ENCODE data around the gene CAD.

Gene CAD

DNA sequence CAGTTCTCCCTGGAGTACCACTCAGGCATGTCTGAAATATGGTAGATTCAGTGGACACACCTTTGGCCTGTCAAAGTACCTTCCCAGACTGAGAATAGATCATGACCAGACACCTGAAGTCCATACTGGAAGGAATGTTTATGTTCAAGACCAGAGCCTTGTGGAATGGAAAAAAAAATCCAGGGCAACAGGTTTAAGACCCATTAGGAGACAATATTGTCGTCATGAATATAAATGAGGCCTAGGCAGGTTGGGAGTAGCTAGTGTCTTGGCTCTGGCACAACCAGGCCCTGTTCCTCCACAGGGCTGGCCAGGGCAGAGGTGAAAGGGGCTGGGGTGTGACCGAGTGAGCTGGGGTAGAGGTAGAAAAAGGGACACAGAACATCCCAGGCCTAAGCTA lies 18.5 kb upstream of the CAD start:
- DNase-seq (ENCODE audit: low read depth), result no peak

DNA sequence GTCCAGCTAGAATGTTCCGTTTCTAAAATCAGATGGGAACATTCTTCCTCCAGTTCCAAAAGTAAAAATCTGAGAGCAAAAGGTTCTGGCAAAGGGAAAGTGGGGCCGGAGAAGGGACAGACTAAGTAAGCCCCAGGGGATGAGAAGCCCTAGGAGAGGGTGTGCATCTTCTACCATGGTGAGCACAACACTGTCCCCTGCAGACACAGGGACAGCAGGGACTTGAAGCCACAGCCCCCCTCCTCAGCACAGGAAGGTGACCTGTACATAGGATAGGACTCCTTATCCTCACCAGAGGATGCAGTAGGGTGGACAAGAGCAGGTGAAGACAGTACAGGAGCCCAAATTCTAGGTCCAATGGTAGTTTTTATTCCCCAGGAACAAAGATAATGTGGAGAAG lies 17.9 kb upstream of the CAD start:
- no peak for DNase-seq (ENCODE audit: low read depth)

DNA sequence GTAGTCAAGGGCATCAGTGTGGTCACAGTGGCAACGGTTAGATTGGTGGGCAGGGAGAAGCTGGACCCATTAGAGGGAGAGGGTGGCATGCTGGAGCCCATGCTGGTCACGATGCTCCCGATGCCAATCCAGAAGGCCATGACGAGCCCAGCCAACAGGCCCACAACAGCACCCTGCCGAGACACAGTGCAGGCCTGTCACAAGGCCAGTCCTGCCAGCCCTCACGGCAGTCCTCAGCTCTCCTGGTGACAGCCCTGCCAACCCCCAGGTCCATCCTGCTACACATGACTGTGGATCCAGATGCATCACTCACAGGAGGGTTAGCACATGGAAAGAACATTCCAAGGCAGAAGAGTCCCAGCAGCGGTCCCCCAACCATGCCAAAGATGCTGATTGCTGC lies 15.5 kb upstream of the CAD start:
- no peak for DNase-seq (ENCODE audit: low read depth)

DNA sequence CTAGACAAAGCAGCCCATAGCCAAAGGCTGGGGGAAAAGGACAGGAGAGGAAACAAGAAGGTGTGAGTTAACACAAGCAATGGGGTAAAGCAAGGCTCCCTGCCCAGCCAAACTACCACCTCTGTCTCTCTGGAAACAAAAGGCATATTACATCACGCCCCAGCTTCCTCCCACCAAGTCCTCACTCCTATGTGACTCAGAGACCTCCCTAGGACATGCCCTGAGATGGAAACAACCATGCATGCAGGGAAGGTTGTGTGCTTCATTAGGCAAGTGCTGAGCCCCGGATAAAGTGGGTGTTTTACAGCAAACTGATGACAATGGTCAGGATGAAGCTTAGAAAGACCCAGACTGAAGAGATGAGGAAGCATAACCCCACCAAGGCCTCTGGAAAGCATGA lies 14.3 kb upstream of the CAD start:
- no peak for DNase-seq (ENCODE audit: low read depth)

DNA sequence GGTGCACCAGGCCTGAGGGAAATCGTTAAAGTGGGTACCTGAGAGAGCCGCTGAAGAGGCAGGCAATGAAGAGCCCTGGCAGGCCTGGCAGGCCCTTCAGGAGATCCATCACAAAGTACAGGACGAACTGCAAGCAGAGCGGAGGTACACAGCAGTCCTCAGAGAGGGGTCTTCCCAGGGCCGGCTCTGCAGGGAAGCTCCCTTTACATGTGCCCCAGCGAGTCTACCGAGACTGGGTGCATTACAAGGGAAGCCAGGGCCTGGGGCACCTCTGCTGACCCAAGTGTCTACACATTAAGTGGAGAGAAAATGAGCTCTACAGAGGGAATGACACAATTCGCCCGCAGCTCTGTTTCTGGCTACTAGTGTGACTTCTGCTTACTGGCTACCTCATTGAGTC lies 13.4 kb upstream of the CAD start:
- no peak for DNase-seq (ENCODE audit: low read depth)

DNA sequence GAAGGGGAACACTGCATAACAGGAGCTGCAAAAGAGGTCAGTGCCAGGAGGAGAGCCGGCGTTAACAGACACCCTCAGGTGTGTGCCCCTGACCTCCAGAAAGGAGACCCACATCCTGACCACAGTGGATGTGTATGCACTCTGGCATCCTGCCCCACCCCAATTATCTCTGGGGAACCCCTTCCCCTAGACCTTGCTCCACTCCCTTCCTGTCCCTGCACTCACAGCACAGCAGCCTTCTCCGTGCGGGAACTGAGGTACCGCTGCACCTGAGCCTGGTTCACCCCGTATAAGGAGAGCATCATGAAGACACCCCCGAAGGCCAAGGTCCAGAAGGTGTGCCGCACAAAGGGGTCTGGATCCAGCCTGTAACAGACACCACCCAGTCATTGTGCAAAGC lies 12.6 kb upstream of the CAD start:
- no peak for DNase-seq (ENCODE audit: low read depth)

DNA sequence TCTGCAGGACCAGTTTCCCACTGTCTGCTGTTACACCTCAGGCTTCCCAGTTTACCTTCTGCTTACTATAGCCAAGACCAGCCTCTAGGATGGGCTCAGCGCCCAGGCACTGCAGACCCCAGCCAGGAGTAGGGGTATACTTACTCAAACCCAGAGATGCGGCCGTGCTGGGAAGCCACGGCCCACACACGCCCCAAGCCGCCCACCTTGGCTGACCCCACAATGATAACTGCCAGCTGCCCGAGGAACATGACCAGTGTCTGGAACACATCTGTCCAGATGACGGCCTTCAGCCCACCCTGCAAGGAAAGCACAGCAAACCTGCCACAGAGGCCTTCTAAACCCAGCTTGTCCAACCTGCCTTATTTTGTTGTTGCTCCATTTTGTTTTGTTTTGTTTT lies 12.0 kb upstream of the CAD start:
- DNase-seq (ENCODE audit: low read depth), result no peak

DNA sequence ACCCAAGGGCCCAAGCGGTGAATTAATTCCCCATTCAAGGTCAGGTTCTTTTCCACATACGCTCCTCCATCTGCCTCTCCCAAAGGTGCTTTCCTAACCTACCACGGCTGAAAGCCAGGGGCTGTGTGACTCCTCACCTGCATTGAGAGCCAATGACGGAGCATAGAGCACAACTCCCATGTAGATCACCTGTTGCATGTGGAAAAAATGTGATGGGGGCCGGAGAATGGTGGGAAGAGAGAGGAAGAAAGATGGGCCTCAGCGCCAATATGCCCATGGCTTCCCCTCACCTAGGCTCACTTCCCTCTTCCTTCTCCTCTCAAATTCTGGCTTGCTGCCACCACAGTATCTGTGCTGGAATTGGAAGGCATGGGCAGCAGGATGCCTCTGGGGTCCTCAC lies 10.8 kb upstream of the CAD start:
- DNase-seq (ENCODE audit: low read depth), result no peak

DNA sequence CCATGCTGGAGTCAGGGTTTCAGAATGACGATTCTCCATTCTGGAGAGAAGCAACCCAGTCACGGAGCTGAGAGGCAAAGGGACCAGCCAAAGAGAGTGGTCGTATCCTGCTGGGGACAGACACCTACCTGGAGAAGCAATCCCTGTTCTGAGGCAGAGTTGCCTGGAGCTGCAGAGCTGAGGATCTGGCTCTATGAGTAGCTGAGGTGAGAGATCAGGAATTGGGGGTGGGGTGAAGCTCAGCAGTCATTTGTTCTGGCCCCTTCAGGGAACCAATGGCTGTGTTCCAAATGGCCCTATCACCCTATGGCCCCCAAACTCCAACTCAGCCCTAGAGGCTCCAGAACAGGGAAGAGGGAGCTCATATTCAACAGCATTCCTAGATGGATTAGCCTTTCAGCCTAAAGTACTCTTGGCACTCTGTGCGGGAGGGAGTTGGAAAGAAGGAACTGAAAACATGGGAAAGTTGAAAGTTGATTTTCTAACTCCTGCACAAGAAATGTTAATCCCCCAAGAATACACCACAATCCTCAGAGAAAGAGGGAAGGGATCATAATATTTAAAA lies 8.6 kb upstream of the CAD start:
- DNase-seq (ENCODE audit: low read depth), result no peak

DNA sequence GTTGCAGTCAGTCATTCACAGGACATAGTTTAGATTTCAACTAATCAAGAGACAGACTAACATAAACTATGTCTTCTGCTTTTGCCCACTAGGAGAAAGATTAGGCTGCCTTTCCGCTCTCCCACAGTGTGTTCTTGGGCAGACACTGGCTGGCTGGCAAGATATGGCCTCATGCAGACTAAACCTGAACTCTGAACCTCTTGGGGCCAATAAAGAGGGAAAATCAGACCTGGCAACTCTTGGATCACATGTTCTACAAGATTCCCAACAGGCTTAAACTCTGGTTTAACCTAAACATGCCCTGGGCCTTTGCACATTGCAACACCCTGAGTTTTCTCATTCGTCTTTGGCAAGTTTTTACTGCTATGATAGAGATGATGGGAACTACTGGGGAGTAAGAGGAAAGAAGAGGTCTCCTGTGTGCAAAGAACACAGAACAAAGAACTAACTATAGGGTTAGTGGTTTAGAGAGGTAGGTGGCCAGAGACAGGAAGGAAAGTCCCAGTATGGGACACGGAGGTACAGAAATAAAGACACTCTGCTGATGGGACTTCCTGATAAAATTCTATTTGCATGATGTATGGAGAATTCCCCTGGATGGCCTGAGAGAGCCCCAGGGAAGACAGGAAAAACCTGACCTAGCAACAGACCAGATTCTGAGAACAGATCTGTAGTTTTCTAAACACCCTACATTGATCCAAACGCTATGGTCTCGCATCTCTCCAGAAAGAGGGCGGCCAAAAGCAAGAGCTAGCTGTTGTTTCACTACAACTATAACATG lies 7.4 kb upstream of the CAD start:
- no peak for DNase-seq (ENCODE audit: low read depth)

DNA sequence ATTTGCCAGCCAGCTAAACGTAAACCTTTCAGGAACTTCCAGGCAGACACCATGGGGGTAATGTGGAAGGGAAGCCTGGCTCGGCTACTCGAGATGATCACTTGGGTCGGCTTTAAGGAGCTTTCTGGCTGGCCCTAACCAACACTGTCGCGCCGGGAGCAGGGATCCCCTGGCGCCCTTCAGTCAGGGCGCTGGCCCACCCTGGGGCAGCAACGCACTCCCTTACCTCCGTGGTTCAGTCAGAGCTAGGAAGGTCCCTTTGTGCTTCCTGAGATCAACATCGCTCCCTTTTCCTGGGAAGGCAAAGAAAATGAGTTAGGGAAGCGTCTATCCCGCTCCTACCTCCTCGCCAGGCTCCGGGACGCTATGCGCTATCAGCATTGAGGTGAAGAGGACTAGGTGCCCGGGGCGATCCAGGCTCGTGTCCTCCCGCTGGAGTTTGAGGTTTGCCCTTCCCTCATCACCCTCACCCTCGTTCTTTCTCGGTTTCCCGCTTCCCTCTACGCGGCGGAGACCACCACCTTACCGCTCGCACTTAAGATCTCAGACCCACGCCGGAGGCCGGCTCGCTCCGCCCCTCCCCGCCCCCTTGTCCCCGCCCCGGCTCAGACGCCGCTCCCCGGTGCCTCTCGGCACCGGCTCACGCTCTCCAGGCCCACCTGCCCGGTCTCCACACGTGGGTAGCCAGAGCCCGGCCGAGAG lies 5.8 kb upstream of the CAD start:
- peak; percentile 66 for DNase-seq (ENCODE audit: low read depth)

DNA sequence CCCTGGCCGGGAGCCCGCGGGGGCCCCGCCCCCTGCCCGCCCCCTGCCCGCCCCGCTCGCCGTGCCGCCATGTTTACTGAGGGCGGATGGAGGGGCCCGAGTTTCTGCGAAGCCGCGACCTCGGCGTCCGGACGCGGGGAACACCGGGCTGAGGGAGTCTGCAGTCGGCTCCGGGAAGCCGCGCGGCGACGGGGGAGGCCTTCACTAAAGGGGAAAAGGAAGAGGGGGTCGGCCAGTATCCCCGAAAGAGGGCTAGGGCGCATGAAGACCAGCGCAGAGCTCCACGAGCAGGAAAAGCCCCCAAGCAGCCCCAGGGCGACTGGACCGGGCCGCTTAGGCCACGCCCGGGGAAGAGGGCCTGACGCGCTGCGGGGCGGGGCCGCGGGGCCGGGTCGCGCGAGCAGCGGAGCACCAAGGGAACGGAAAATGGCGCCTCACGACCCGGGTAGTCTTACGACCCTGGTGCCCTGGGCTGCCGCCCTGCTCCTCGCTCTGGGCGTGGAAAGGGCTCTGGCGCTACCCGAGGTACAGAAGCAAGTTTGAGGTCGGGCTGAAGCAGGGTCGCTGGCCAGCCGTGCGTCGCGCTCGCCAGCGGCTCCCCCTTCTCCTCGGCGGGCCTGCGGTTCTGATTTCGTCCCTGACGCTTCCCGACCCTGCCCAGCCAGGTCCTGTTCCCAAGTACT lies 5.1 kb upstream of the CAD start, which contains the start of the genes ATRAID and SLC5A6:
ATRAID (plus strand) TSS at position 99 of the 683 bp plus-strand sequence; CDS start at position 427, 328 bp downstream.
SLC5A6 (minus strand) TSS at position 326 of the 683 bp plus-strand sequence. CDS start 4,618 bp downstream, outside the sequence.
- peak; percentile 82 for DNase-seq (ENCODE audit: low read depth)

DNA sequence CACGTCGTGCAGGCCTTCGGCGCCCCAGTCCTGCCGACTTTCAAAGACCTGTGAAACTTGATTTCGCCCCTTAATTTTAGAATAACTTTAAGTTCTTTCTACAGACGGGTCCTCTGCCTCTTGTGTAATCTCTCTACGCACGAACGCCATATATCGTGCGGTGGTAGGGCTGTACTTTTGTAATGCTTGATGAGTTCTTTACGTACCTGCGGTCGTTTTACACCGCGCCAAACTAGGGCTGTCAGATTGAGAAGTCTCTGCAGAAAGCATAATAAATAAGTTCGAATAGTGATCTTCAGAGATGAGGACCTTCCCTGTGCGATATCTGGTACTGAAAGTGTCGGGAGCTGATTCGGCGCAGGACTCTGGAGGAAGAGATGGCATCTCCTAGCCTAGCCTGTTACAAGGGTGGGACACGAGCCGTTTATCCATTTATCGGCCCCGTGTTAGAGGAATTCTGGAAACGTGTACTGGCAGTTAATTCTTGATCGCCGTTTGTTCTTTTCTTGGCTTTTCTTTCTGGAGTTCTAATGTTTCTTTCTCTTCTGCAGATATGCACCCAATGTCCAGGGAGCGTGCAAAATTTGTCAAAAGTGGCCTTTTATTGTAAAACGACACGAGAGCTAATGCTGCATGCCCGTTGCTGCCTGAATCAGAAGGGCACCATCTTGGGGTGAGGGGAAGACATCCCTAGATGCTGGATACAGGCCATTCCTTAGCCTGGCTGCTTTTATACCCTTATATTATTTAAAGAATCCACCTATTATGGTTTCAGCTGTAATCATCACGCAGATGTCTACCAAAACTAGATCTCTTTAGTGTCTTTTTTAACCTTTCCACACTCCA lies 4.3 kb upstream of the CAD start:
- no peak for DNase-seq (ENCODE audit: low read depth)

DNA sequence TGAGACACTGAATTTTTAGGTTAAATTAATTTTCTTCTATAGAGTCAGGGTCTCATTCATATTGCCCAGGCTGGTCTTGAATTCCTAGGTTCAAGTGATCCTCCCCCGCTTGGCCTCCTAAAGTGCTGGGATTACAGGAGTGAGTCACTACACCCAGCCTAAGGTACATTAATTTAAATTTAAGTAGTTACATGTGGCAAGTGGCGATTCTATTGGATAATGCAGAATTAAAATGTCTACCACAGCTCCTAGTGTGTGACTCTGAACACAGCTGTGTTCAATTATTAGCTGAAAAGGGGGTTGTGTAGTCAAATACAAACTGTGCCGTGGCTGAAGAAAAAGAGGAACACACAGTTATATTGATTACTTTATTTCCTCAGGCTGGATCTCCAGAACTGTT lies 2.2 kb upstream of the CAD start:
- no peak for DNase-seq (ENCODE audit: low read depth)

DNA sequence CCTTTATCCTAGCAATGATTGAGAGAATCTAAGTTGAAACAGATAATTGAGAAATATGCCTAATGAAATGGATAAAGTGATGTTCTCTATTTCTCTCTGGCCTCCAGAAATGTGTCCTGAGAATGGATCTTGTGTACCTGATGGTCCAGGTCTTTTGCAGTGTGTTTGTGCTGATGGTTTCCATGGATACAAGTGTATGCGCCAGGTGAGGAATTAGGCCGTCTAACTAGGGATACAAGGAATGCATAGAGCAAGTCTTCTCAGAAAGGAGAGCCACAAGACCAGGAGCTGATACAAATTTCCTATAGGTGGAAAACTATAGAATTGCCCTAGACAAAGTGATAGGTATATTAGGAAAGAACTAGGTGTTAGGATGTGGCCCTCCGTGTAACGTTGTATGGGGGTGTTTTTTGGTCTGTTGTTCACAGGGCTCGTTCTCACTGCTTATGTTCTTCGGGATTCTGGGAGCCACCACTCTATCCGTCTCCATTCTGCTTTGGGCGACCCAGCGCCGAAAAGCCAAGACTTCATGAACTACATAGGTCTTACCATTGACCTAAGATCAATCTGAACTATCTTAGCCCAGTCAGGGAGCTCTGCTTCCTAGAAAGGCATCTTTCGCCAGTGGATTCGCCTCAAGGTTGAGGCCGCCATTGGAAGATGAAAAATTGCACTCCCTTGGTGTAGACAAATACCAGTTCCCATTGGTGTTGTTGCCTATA lies 592 bp upstream of the CAD start:
- DNase-seq (ENCODE audit: low read depth), result no peak

DNA sequence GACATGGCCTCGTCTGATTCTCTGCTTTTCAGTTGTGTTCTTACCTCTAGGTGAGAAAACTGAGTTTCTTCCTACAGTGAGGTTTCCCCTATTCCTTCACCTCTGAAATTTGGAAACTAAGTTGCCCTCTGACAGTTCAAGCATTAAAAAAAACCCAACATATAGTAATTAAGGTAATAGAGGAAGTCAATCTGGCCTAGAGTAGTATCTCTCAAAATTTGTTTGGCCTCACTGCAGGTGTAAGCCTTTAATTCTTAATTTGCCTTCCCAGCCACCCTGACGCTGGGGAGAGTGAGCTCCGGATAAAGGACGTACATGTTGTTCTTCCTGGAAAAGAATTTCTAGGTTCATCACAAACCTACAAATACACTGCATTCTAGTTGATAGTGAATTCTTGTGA lies 1.4 kb downstream of the CAD start:
- no peak for DNase-seq (ENCODE audit: low read depth)

DNA sequence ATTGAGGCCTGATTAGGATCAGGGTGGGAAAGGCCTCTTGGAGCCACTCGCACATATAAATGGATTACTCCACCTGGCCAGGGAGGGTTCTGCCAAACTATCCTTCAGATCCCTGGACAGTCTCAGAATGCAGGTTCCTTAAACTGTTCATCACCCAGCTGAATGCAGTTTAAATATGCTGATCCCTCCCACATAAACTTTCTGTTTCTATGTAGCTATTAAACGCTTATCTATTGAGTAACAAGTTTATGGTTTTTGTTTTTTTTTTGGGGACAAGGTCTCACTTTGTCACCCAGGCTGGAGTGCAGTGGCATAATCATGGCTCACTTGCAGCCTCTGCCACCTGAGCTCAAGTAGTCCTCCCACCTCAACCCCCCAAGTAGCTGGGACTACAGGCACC lies 1.9 kb downstream of the CAD start:
- DNase-seq (ENCODE audit: low read depth), result no peak

DNA sequence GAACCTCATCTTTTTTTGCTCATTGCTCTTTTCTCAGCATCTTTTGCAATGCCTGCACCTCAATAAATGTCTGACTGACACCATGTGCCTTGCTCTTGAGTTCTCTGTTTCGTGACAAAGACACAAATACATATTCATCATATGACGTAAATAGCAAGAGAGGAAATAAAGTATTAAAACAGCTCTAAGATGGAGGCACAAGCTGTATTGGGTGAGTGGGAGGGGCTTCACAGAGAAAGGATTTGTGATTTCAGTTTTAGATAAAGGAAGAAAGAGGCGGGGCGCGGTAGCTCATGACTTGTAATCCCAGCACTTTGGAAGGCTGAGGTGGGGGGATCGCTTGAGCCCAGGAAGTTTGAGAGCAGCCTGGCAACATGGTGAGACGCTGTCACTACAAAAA lies 2.9 kb downstream of the CAD start:
- no peak for DNase-seq (ENCODE audit: low read depth)

DNA sequence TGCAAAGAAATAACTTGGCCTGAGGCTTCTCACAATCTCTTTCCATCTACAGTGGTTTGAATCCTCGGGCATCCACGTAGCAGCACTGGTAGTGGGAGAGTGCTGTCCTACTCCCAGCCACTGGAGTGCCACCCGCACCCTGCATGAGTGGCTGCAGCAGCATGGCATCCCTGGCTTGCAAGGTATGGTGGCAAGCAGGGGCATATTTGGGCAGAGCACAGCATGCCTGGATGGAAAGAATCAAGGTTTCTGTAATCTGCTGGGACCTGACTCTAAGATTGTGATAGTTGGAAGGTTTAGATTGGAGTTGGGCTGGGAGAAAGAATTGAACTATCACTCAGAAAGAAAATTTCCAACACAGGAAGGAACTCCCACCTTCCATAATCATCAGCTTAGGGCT lies 4.0 kb downstream of the CAD start:
- no peak for DNase-seq (ENCODE audit: low read depth)

DNA sequence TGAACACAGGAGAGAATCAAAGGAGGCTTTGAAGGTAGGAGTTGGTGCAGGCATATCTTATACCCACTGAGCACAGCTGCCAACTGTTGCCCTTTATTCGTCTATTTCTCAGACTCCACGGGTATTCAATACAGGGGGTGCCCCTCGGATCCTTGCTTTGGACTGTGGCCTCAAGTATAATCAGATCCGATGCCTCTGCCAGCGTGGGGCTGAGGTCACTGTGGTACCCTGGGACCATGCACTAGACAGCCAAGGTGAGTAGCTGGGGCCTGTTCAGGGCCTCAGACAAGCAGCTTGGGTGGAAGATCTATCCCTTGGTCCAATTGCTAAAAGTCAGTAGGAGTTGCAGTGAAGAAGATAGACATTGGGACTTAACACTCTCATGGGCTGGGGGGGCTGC lies 5.2 kb downstream of the CAD start:
- DNase-seq (ENCODE audit: low read depth), result no peak

DNA sequence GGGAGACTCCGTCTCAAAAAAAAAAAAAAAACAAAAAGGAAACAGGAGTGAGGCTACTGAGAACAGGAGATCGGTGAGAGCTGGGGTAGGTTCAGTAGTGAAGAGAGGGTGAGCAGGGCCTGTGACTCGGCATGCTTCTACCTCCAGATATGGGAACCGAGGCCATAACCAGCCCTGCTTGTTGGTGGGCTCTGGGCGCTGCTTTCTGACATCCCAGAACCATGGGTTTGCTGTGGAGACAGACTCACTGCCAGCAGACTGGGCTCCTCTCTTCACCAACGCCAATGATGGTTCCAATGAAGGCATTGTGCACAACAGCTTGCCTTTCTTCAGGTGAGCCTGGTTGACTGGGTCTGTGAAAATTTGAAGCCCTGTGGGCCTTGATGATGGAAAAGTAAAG lies 6.2 kb downstream of the CAD start:
- DNase-seq (ENCODE audit: low read depth), result no peak

Data from stimulated activated CD8-positive, alpha-beta memory T cell treated with anti-CD3 and anti-CD28 coated beads, Interleukin-4, amount 100 ng/mL, for 24 hours (primary cell).